Muscle layer of colon (tissue), 2 donors: ENCODE data around the gene ARHGEF10L.

ENCODE experiments used
- H3K27ac ChIP-seq: one replicate; pipeline ENCODE4 v1.7.0; 2013; ENCODE audit warnings: low read depth, mild to moderate bottlenecking, low read length, moderate library complexity
- H3K27me3 ChIP-seq, 2 donors: one replicate each; pipeline ENCODE4 v1.7.0; 2013; ENCODE audit warnings: low read length in 2 of 2, mild to moderate bottlenecking in 2 of 2; ENCODE audit not compliant: insufficient read depth in 2 of 2, control insufficient read depth in 1 of 2
- H3K36me3 ChIP-seq: one replicate; pipeline ENCODE4 v1.7.0; 2013; ENCODE audit warnings: mild to moderate bottlenecking, low read length; ENCODE audit not compliant: insufficient read depth
- H3K4me1 ChIP-seq: one replicate; pipeline ENCODE4 v1.7.0; 2013; ENCODE audit warnings: mild to moderate bottlenecking, low read length; ENCODE audit not compliant: insufficient read depth
- H3K4me3 ChIP-seq, 2 donors: one replicate each; pipeline ENCODE4 v1.7.0; 2013; ENCODE audit warnings: low read length in 2 of 2, low read depth in 1 of 2, mild to moderate bottlenecking in 1 of 2, moderate library complexity in 1 of 2
- H3K9ac ChIP-seq: one replicate; pipeline ENCODE4 v1.7.0; 2013; ENCODE audit warnings: low read length
- H3K9me3 ChIP-seq: one replicate; pipeline ENCODE4 v1.7.0; 2013; ENCODE audit warnings: mild to moderate bottlenecking, low read length
- donor health status: abdominal sarcoma.
- donor health status: Adenocarcinoma of cecum.

ARHGEF10L gene

GRCh38 chr1:17723684-17724083 lies 184.2 kb downstream of the ARHGEF10L start:
- H3K36me3 ChIP-seq = no peaks in the 10 kb centered on the region
- H3K27ac ChIP-seq = no peak overlapping the region

GRCh38 chr1:17724150-17724549 lies 184.7 kb downstream of the ARHGEF10L start:
- H3K27ac ChIP-seq = no peak overlapping the region
- H3K36me3 ChIP-seq = no peaks in the 10 kb centered on the region
- H3K27me3 ChIP-seq = no peaks in the 10 kb centered on the region
- no peaks in the 10 kb centered on the region for H3K9me3 ChIP-seq
- no peak overlapping the region for H3K9ac ChIP-seq
- H3K4me1 ChIP-seq = no peaks in the 10 kb centered on the region
- H3K4me3 ChIP-seq = no peak overlapping the region

More at GRCh38 chr1:17723684-17724083, 184.2 kb downstream of the ARHGEF10L start:
- no peak overlapping the region for H3K4me3 ChIP-seq
- no peaks in the 10 kb centered on the region for H3K27me3 ChIP-seq
- H3K9ac ChIP-seq = no peak overlapping the region
- H3K9me3 ChIP-seq = no peaks in the 10 kb centered on the region
- H3K4me1 ChIP-seq = no peaks in the 10 kb centered on the region

GRCh38 chr1:17725084-17725719 lies 185.7 kb downstream of the ARHGEF10L start:
- Histone ChIP-seq H3K36me3 (no peaks in the 10 kb centered on the region), H3K9me3 (no peaks in the 10 kb centered on the region), H3K27me3 (no peaks in the 10 kb centered on the region), H3K27ac (no peak overlapping the region), H3K4me3 (no peak overlapping the region), H3K9ac (no peak overlapping the region), H3K4me1 (no peaks in the 10 kb centered on the region)

- Histone ChIP-seq H3K27ac (no peak overlapping the region), H3K4me3 (no peak overlapping the region), H3K9ac (no peak overlapping the region), H3K4me1 (no peaks in the 10 kb centered on the region), H3K36me3 (no peaks in the 10 kb centered on the region), H3K27me3 (no peaks in the 10 kb centered on the region), H3K9me3 (no peaks in the 10 kb centered on the region)
Measured at GRCh38 chr1:17725811-17726582, 186.5 kb downstream of the ARHGEF10L start.

- Histone ChIP-seq H3K4me3 (no peak overlapping the region), H3K27ac (no peak overlapping the region), H3K9me3 (no peaks in the 10 kb centered on the region), H3K36me3 (no peaks in the 10 kb centered on the region), H3K27me3 (no peaks in the 10 kb centered on the region), H3K4me1 (no peaks in the 10 kb centered on the region), H3K9ac (no peak overlapping the region)
Measured at GRCh38 chr1:17728123-17728712, 188.7 kb downstream of the ARHGEF10L start.

- no peak overlapping the region for H3K9ac ChIP-seq
- no peaks in the 10 kb centered on the region for H3K4me1 ChIP-seq
- no peaks in the 10 kb centered on the region for H3K27me3 ChIP-seq
- H3K36me3 ChIP-seq = no peaks in the 10 kb centered on the region
- H3K9me3 ChIP-seq = no peaks in the 10 kb centered on the region
- no peak overlapping the region for H3K27ac ChIP-seq
- H3K4me3 ChIP-seq = no peak overlapping the region
Measured at GRCh38 chr1:17729248-17729647, 189.8 kb downstream of the ARHGEF10L start.

GRCh38 chr1:17729909-17730308 lies 190.4 kb downstream of the ARHGEF10L start:
- no peaks in the 10 kb centered on the region for H3K4me1 ChIP-seq
- H3K4me3 ChIP-seq = no peak overlapping the region
- H3K9me3 ChIP-seq = no peaks in the 10 kb centered on the region
- H3K9ac ChIP-seq = no peak overlapping the region
- H3K27ac ChIP-seq = no peak overlapping the region
- no peaks in the 10 kb centered on the region for H3K36me3 ChIP-seq
- no peaks in the 10 kb centered on the region for H3K27me3 ChIP-seq

- H3K9ac ChIP-seq = no peak overlapping the region
Measured at GRCh38 chr1:17731460-17731859, 192.0 kb downstream of the ARHGEF10L start.

GRCh38 chr1:17732475-17732874 lies 193.0 kb downstream of the ARHGEF10L start:
- Histone ChIP-seq H3K4me1 (no peaks in the 10 kb centered on the region), H3K4me3 (no peak overlapping the region), H3K27ac (no peak overlapping the region), H3K36me3 (no peaks in the 10 kb centered on the region), H3K9ac (no peak overlapping the region), H3K9me3 (no peaks in the 10 kb centered on the region), H3K27me3 (peaks cover 0 to 6% of the 10 kb centered on the region in 2 donors)

More at GRCh38 chr1:17731460-17731859, 192.0 kb downstream of the ARHGEF10L start:
- Histone ChIP-seq H3K27me3 (peaks cover 0 to 4% of the 10 kb centered on the region in 2 donors), H3K27ac (no peak overlapping the region), H3K4me1 (no peaks in the 10 kb centered on the region), H3K9me3 (no peaks in the 10 kb centered on the region), H3K36me3 (no peaks in the 10 kb centered on the region), H3K4me3 (no peak overlapping the region)

- H3K9ac ChIP-seq = no peak overlapping the region
Measured at GRCh38 chr1:17733661-17734060, 194.2 kb downstream of the ARHGEF10L start.

GRCh38 chr1:17734609-17735008 lies 195.1 kb downstream of the ARHGEF10L start:
- Histone ChIP-seq H3K9ac (no peak overlapping the region), H3K4me3 (no peak overlapping the region), H3K27ac (no peak overlapping the region), H3K4me1 (no peaks in the 10 kb centered on the region), H3K9me3 (no peaks in the 10 kb centered on the region), H3K36me3 (no peaks in the 10 kb centered on the region), H3K27me3 (peaks cover 0 to 12% of the 10 kb centered on the region in 2 donors)

More at GRCh38 chr1:17733661-17734060, 194.2 kb downstream of the ARHGEF10L start:
- Histone ChIP-seq H3K9me3 (no peaks in the 10 kb centered on the region), H3K36me3 (no peaks in the 10 kb centered on the region), H3K4me1 (no peaks in the 10 kb centered on the region), H3K27ac (no peak overlapping the region), H3K27me3 (peaks cover 0 to 6% of the 10 kb centered on the region in 2 donors), H3K4me3 (no peak overlapping the region)
